HG03354 (cell line): Measurements from ENCODE around the gene PRDM11.

Source experiments
- ATAC-seq: cut with Tn5 transposase; IDR thresholded peaks from one replicate; pipeline ENCODE4 v1.9.1; 2021; ENCODE audit warnings: mild to moderate bottlenecking; ENCODE audit not compliant: unreplicated experiment, poor library complexity, severe bottlenecking

PRDM11 gene

DNA sequence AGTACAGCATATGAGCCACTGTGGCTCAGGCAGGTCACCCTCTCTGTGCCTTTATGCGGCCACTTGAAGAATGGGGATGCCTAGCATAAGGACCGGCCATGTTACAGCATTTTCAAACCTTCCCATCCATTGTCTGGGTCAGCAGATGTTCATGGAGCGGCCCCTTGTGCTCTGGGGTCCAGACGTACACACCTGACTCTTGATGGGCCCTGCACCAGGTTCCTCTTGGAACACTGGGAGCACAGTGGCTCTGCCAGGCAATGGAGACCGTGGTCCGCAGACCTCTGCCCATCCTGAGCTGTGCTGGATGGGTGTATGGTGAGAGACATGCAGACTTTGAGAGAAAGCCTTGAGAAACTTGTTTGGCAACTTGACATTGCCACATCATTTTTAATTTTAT, 9.8 kb downstream of the PRDM11 start:
- no peak for ATAC-seq

DNA sequence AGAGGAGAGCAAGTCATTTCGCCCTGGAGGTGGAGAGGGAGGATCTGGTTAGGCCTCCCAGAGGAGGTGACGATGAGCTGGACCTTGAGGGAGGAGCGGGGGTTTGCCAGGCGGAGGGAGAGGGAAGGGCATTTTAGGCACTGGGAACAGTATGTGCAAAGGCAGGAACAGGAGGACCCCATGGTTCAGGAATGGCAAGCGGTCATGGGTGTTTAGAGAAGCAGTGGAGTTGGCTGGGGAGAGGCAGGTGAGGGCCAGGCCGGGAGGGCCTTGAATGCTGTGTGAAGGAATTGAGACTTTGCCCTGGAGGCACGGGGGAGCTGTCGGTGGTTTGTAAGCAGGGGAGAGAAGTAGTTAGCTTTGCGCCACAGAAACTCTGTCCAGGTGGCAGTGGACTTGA, 10.3 kb downstream of the PRDM11 start:
- ATAC-seq: no peak

GRCh38 chr11:45157247-45158209, 11.1 kb downstream of the PRDM11 start:
- ATAC-seq: no peak

- no peak for ATAC-seq
Measured at GRCh38 chr11:45158210-45158731, 11.8 kb downstream of the PRDM11 start.

DNA sequence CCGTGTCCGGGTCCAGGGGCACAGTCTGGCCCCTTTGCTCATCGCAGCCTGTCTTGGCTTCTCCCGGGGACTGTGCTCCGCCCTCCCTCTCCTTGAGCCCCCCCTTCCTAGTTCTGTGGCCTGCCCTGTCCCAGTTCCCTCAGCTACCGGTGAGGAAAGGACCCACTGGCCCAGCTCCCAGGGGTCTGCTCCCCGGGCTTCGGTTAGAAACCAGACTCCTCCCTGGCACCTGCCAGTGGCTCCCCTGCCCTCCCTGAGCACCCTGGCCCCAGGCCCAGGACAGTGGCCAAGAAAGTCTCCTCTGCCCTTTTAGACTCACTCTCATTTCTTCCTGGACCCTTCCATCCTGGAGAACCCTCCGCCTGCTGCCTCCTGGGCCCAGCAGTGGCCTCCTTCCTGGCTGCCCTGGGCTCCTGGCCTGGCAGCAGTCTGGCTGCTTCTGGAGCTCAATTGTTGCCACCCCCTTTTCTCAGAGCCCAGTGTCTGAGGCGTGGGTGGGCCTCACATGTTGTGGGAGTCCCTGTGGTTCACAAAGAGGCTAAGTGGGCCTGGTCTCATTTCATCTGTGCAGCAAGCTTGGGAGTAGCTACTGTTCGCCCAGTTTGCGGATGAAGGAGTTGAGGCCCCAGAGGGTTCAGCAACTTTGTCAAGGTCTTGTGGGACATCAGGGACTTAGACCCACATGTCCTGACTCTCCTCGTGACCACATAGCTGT, 12.6 kb downstream of the PRDM11 start:
- ATAC-seq: no peak

GRCh38 chr11:45159781-45160365, 13.4 kb downstream of the PRDM11 start:
- ATAC-seq: no peak

DNA sequence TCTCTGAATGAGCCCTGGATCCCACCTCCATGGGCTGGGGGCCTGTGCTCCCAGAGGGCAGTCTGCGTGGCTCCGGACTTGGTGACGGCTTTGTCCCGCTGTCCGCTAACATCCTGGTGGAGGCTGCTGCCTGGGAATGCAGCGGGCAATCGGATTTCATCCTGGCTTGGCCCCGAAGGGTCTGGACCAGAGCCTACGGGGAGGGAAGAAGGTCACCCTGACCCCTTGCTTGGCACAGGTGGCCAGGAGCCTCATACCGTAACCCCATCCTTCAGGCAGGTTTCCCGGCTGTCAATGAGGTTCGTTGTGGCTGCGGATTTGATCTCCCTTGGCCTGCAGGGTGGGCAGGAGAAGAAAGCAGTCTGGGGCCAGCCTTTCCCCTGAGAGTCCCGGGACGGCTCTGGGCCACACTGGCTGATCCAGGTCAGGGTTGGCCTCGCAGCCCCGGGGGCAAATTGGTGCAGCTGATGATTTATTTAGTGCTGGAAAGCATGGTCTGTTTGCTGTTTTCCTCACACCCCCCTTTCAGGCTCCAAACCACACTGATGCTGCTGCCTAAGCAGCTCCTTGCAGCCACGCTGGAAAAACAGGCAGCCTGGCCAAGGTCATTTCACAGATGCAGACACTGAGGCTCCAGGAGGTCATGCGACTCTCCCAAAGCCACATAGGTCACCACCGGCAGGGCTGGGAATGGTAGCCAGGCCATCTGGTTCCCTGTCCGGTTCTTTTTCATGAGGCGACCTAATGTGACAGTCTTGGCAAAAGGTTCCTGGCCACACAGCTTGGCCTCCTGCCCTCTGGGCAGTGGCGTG, 15.0 kb downstream of the PRDM11 start:
- no peak for ATAC-seq

GRCh38 chr11:45162064-45162375, 15.6 kb downstream of the PRDM11 start:
- no peak for ATAC-seq

- no peak for ATAC-seq
Measured at GRCh38 chr11:45162916-45163879, 16.8 kb downstream of the PRDM11 start.

- ATAC-seq: no peak
Measured at GRCh38 chr11:45163956-45164575, 17.6 kb downstream of the PRDM11 start.

GRCh38 chr11:45165386-45165785, 18.9 kb downstream of the PRDM11 start:
- ATAC-seq: no peak

DNA sequence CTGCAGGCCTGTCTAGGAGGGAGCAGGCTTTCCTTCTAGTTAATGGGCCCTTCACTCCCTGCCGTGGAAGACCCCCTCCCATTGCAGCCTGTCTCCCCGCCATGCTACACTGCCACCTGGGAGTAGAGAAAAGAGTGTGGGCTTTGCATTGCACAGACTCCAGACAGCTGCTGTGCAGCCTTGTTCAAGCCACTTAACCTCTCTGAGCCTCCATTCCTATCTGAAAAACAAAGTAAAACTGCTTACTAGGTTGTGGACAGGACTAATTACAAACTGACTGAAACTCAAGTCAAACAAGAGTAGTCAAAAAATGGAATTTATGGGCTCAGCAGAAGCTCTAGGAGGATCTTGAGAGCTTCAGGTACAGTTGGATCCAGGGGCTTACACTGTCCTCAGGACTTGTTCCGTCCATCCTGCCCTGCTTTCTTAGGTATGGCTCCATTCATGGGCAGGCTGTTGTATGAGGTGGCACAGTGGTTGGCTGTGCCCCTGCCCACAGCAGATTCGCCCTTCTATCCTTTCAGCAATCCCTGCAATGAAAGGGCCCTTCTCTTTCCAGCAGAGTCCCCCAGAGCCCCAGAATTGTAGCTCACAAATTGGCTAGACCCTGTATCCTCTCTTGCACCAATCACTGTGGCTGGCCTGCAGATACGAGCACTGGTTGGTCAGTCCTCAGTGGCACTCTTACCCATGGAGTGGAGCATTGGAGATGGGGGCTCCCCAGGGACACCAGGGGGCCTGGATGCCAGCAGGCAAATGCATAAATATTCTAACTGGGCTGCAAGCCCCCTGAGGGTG, 19.6 kb downstream of the PRDM11 start:
- ATAC-seq: no peak

DNA sequence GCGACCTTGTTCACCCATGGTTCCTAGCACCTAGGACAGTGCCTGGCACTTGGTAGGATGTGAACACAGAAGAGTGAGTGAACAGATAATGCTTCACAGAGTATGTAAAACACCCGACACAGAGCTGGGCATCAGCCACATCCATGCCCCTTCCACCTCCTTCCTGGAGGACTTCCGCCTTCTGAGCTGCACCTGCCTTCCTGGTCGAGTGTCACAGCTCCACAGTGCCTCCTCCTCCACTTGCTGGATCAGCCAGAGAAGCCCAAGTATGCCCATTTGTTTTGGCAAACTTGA, 20.1 kb downstream of the PRDM11 start:
- no peak for ATAC-seq

DNA sequence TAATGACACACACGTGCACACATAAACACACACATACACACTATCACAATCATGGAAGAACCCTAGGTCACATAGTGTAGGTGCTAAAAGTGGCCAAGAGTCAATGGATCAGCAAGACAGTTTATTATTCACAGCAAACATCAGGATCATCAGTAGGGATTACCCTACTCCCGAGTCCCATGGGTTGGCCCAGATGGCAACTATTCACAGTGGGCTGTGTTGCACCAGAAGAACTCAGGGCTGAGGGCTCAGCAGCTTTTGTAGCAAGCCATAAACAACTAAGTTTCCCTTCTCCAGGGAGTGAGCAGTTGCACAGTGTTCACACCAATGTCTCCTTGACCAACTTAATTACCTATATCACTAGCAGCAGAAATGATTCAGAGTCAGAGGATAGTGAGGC, 20.8 kb downstream of the PRDM11 start:
- ATAC-seq: no peak

DNA sequence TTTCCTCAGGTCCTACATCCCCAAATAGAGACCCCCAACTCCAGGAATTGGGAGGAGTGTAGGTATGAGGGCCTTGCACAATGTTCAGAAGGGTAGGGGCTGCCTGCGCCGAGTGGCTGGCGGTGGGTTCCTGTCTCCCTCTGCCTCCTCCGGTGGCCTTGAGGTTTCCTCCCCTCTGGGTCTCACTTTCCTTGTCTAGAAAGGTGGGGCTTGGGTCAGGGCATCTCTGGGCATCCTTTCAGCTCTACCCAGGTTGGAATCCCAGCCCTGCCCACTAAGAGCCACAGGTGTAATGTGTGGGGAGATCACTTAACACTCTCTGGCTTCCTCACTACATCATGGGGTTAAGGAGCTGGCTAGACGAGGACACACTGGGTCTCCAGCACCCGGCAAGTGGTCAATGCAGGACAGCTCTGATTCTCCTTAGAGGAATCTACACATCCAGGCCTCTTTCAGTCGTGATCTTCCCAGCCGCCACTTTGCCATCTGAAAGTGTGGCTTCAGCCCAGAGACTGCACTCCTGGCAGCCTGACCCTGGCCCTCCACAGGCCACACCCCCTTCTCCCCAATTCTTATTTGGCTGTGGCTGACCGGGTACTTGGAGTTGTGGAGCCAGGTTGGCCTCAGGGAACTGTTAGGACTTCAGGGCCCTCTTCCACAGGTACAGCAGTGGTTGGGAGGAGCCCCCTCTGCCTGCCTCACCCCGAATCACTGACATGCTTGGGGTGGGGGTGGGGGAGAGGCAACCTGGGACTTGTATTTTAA, 22.1 kb downstream of the PRDM11 start:
- no peak for ATAC-seq

DNA sequence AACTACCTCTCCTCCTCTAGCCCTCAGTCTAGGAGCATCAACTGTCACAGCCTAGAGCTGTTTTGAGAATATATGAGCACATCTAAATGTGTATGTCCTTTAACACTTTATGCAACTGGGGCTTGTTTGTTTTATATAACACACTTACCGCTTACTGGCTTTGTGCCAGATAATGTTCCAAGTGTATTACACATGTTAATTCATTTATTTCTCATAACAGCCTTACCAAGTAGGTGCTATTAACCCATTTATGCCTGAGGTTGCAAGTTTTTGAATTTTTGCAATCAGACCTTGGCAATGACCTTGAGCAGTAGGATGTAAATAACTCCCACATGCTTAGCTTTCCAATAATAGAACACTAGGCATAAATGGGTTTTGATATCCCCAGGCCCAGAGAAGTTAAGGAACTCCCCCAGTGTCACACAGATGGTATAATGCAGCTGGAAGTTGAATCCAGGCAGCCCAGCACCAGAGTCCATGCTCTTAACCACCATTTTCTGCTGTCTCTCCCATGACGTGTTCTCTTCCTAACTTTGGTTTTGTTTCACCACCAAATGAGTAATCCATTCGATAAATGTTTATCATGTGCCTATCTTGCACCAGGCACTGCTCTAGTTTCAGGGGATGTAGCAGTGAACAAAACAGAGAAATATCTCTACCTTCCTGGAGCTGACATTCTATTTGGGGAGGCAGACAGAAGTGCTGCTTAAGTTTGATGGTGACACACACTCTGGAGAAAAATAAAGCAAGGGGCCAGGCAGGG, 23.1 kb downstream of the PRDM11 start:
- ATAC-seq: no peak
